DMS53 treated with DMSO at 0.1 percent for 48 hours (cell line): Measurements from ENCODE around the gene IFT122.

Source experiments
- DNase-seq: peaks from one replicate; lab custom pipeline; 2025; ENCODE audit not compliant: unreplicated experiment; lab: John Stamatoyannopoulos, UW

The IFT122 gene

DNA sequence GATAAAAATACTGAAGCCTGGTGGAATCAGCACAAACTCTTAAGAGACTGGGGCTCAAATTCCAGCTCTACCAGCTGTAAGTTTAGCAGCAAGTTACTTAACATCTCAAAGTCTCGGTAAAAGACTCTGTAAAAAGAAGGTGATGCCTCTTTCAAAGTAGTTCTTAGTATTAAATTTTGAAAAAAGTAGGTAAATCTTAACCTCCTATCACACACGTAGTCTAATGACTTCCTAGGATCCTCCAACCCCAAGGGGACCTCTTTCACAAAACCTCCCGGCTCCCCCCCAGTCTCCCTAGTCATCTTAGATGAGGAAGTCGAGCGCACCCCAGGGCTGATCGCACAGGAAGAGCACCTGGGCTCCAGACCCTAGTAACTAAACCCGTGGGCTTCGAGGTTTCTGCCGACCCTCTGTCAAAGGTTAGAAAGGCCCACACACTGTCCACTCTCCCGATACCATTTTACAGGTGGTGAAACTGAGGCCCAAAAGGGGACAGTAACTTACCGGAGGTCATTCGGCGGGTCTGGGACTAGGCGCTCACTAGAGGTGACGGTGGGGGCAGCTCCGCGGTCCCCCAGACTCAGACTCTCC, 703 bp upstream of the IFT122 start:
- no peak for DNase-seq

DNA sequence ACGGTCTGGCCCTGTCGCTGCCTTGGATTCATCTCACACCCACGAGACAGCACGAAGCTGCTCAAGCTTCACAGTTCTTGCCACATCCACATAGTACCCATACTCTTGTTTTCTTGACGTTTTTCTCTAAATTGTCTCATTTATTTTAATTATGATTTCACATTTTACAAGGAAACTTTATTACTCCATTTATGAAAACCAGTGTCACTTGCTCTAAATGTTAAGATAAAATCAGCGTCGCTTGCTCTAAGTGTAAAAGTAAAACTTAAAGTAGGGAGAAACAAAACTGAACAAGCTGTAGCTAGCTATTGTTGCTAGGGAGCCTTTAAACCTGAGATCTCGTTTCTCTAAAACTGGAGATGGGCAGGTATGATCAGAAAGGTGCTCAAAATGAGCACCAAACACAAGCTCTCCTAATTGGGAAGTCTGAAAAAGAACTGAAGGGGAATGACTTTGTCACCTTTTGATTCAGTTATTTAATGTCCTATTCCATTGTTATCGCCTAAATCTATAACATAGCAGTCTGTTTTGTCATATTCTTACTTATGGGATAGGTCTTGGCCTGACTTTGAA, 680 bp downstream of the IFT122 start:
- no peak for DNase-seq

DNA sequence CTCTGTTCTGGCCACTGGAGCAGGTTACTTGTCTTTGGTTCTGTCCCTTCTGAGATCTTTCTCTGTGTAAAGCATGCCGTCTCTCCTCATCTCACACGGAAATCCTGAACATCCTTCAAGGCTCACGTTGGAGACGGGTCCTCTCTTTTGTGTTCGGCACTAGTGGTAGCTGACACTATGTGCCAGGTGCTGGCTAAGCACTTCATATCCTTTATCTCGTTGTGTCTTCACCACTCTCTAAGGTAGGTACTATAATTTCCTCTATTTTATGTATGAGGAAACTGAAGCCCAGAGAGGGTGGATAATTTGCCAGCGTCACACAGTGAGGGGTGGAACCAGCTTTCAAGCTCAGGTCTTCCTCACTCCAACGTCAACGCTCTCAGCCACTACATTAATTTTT, 1.2 kb downstream of the IFT122 start:
- DNase-seq: no peak

- no peak for DNase-seq
These were observed 1.8 kb downstream of the IFT122 start for GRCh38 chr3:129441782-129442181.

DNA sequence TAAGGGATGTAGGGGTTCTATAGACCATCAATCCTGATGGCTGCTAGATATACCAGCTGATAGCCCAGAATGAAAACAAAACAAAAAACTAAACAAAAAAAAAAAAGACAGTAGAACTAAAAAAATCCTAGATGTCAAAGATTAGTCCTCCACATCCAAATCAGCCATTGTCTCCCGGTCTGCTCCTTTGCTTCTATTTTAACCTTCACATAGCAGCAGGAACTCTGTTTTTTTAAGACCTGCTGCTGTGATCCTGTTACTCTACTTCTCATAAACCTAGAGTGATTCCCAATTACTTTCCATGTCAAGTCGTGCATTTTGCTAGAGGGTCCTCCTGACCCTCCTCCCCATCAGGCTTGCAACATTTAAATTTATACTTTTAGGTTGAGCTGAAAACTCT, 2.5 kb downstream of the IFT122 start:
- DNase-seq: no peak

DNA sequence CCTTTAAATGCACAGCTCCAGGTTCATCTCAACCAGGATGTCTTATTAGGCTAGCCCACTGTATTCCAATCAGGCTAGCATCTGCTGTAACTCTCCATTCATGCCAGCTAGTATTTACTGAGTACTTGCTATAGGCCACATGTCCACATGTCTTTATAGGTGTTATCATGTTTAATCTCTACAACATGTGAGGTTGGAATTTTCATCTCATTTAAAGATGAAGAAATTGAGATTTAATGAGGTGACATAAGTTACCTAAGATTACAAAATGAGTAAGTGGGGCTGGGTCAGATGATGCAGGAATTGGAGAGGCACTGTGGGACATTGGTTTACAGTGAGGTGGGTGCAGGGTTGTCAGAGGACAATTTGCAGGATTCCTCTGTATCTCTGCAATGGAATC, 2.9 kb downstream of the IFT122 start:
- no peak for DNase-seq

GRCh38 chr3:129445471-129445870, 5.4 kb downstream of the IFT122 start:
- DNase-seq: no peak

- no peak for DNase-seq
These were observed 6.9 kb downstream of the IFT122 start for GRCh38 chr3:129446926-129447325.

- DNase-seq: no peak
These were observed 8.3 kb downstream of the IFT122 start for GRCh38 chr3:129448186-129448895.

- DNase-seq: no peak
These were observed 9.5 kb downstream of the IFT122 start for GRCh38 chr3:129449279-129450115.

DNA sequence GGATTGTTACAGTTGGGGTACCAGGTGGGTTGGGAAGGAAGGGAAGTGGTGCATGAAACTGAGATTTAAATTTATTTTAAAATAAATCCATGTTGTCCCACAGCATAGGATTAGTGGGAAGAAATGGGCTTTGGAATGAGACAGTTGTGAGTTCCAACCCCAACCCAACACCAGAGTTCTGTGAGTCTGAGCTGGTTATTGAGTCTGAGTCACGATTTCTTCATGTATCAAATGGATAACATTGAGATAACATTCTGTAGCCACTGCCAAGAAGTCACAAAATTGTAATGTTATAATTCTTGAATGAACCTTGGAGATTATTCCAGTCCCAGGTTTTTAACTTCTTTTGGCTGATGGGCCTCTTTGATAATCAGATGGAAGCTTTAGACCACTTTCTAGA, 13.7 kb downstream of the IFT122 start:
- DNase-seq: no peak

- no peak for DNase-seq
These were observed 20.1 kb downstream of the IFT122 start for GRCh38 chr3:129460155-129460554.

GRCh38 chr3:129460572-129460971, 20.5 kb downstream of the IFT122 start:
- DNase-seq: no peak

GRCh38 chr3:129461022-129461421, 21.0 kb downstream of the IFT122 start:
- no peak for DNase-seq

DNA sequence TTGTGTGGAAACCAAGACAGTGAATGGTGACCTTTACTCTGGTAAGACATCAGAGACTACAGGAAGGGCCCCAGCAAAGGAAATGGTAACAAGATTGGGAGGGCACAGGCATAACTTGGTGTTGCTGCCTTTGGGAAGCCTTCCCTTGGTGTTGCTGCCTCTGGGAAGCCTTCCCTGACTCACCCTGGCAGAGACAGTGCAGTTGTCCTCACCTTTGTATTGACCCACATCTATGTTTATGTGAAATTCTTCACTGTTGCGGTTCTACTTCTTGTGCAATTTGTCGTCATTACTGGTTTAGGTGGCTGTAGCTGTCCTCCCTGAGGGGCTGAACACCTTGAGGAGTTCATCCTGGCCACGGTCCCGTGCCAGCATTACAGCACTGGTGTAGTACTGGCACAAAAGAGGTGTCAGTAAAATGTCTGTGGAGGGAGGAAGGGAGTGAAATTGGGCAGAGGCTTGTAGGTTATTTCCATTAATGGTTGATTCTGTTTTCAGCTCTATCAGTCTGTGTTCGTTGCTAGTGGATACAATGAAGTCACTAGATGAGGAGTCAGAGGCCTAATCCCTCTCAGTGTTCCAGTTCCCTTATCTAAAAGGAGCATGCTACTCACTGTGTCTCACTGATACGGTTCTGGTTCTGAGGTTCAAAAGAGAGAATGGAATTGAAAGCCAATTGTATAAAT, 21.6 kb downstream of the IFT122 start:
- no peak for DNase-seq

DNA sequence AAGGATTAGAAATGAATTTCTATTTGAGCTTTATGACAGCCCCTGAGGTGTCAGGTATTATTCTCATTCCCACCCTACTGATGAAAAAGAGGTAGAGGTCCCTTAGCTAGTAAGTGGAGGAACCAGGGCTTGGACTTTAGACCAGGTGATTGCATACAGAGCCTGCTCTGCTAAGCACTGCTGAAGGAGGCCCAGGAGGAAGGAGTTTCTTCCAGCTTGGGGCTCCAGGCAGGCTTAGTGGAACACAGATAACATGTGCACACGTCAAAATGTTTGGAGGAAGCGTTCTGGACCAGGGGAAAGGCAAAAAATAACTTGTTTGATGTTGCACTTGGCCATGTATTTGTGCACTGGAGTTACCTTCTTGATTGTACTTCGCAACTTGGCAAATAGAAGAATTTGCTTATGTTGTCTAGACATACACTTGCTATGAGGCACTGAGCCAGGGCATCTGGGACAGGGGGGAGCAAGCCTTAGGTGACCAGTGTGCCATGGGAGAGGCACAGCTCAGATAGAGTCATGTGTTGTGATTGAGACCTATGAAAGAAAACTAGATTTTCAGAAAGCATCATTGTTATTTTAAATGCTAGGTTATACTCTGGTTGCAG, 22.4 kb downstream of the IFT122 start:
- no peak for DNase-seq

- DNase-seq: no peak
These were observed 23.1 kb downstream of the IFT122 start for GRCh38 chr3:129463094-129463493.

DNA sequence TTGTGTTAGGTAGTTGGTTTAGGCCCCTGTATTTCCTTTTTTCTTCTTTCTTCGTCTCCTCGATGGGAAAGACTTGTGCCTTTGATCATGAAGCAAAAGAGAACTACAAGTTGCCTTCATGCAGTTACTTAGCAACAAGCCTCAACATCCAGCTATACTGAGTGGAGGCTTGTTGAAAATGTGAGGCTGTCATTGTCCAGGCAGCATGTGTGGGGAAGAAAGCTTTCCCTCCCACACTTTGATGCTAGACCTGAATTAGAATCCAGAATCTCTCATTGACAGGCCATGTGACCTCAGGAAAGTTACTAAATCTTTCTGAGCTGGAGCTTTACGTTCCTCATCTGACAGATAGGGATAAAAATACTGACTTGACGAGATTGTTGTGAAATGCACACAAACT, 23.7 kb downstream of the IFT122 start:
- no peak for DNase-seq

- DNase-seq: no peak
These were observed 27.9 kb downstream of the IFT122 start for GRCh38 chr3:129467932-129468331.

- no peak for DNase-seq
These were observed 29.0 kb downstream of the IFT122 start for GRCh38 chr3:129469026-129469425.

- DNase-seq: no peak
These were observed 30.8 kb downstream of the IFT122 start for GRCh38 chr3:129470861-129471260.
